Measurements from ENCODE around the gene SYNE1. TPM values are rescaled to one million over a fixed set of nuclear protein-coding genes. Genes with fewer than 3 reads are reported as not detected.

SYNE1 gene
- total and polyA plus RNA-seq, 9 donors: 70.4 to 279 (median 154) TPM

- H3K27me3 ChIP-seq: no peaks in the 10 kb centered on the region
- H3K4me1 ChIP-seq (ENCODE audit: insufficient read depth): no peaks in the 10 kb centered on the region
- no peak for DNase-seq
- TF ChIP-seq EP300 (IDR thresholded peaks at IDR 0.05) (no peak), CTCF (IDR thresholded peaks at IDR 0.05) (no peak), POLR2A (IDR thresholded peaks at IDR 0.05) (no peak)
- WGBS, 3 donors: 79 to 88% (median 85%) methylated on average over 10 of the region's 10 CpGs
- no peaks in the 10 kb centered on the region for H3K9me3 ChIP-seq
- H3K27ac ChIP-seq: no peak overlapping the region
- intact Hi-C loops (cut with DNase I): no loop called here
- H3K4me3 ChIP-seq: no peak overlapping the region
- no peaks in the 10 kb centered on the region for H3K36me3 ChIP-seq
These were observed 28.0 kb downstream of the SYNE1 start for GRCh38 chr6:152609125-152609670.

DNA sequence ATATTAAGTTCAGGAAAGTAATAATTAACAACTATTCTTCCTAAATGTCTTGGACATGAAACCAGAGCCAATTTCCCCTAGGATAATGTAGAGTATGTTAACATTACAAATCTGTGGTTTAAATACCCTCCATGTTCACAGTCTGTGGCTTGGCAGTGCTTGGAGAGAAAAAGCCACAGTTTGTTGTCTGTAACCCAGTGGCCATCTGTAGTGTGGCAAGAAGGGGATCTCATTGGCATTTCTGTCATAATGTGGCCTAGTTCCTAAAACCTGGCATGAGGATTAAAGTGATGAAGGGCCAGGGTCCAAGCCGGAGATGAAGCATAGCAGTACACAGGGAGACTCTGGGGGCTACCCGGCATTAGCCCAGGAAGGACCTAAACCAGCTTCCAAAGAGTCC, 31.2 kb downstream of the SYNE1 start:
- no peaks in the 10 kb centered on the region for H3K27me3 ChIP-seq
- intact Hi-C loops (cut with DNase I): no loop called here
- no peak overlapping the region for H3K4me3 ChIP-seq
- H3K4me1 ChIP-seq (ENCODE audit: insufficient read depth): no peaks in the 10 kb centered on the region
- H3K36me3 ChIP-seq: no peaks in the 10 kb centered on the region
- H3K9me3 ChIP-seq: no peaks in the 10 kb centered on the region
- H3K27ac ChIP-seq: no peak overlapping the region
- no peak for DNase-seq
- no peak for TF ChIP-seq POLR2A (IDR thresholded peaks at IDR 0.05)
- TF ChIP-seq EP300 (IDR thresholded peaks at IDR 0.05): no peak
- TF ChIP-seq CTCF (IDR thresholded peaks at IDR 0.05): no peak
- WGBS, 3 donors: 93 to 100% (median 96%) methylated on average over 2 of the region's 2 CpGs

DNA sequence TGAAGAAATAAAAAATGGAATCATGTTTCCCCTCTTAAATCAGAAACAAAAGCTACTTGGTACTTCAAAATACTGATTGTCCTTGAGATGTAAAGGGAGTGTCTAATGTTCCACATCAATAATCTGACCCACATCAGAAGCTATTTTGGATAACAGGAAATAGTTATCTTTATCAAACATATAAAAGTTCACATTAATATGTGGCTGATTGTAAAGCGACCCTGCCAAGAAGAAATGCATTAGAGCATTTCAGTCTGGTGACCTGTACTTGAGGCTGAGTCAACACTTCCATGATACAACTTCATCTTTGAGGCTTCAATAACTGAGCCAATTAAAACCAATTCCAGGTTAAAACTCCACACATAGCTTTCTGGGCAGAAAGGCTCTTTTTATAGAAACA, 31.8 kb downstream of the SYNE1 start:
- H3K27me3 ChIP-seq: no peaks in the 10 kb centered on the region
- H3K4me3 ChIP-seq: no peak overlapping the region
- no peaks in the 10 kb centered on the region for H3K4me1 ChIP-seq (ENCODE audit: insufficient read depth)
- no peaks in the 10 kb centered on the region for H3K9me3 ChIP-seq
- H3K36me3 ChIP-seq: no peaks in the 10 kb centered on the region
- no peak overlapping the region for H3K27ac ChIP-seq
- 30 to 47% (median 37%) methylated on average over 1 of the region's 1 CpG for WGBS, 3 donors
- TF ChIP-seq EP300 (IDR thresholded peaks at IDR 0.05) (no peak), POLR2A (IDR thresholded peaks at IDR 0.05) (no peak), CTCF (IDR thresholded peaks at IDR 0.05) (no peak)
- intact Hi-C loops (cut with DNase I): no loop called here
- DNase-seq: no peak

DNA sequence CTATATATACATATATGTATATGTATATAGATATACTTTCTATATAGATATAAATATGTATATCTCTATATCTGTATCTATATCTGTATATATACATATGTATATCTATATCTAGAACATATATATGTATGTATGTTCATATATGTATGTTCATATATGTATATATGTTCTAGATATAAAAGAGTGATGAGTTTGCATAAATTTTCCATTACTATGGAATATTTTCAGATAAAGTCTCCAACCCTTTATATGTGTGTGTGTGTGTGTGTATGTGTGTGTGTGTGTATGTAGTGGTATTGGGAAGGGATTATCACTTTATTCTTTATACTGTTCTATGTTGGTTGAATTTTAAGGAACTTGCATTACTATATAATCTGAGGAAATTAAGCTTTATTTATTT, 33.3 kb downstream of the SYNE1 start:
- Histone ChIP-seq H3K27ac (no peak overlapping the region), H3K9me3 (no peaks in the 10 kb centered on the region), H3K36me3 (no peaks in the 10 kb centered on the region), H3K4me3 (no peak overlapping the region), H3K4me1 (ENCODE audit: insufficient read depth) (no peaks in the 10 kb centered on the region), H3K27me3 (no peaks in the 10 kb centered on the region)
- no peak for DNase-seq
- TF ChIP-seq EP300 (IDR thresholded peaks at IDR 0.05) (no peak), CTCF (IDR thresholded peaks at IDR 0.05) (no peak), POLR2A (IDR thresholded peaks at IDR 0.05) (no peak)
- intact Hi-C loops (cut with DNase I): no loop called here

Measured in ovary (tissue), 9 donors.